GM19023 (cell line): ENCODE measurements around the gene EVL.

ENCODE experiments used
- ATAC-seq: cut with Tn5 transposase; IDR thresholded peaks from one replicate; pipeline ENCODE4 v1.9.1; 2021; ENCODE audit warnings: mild to moderate bottlenecking, moderate library complexity; ENCODE audit not compliant: unreplicated experiment

EVL gene

GRCh38 chr14:100106250-100107112, 41.3 kb downstream of the EVL start:
- ATAC-seq, result no peak

GRCh38 chr14:100107236-100107635, 42.0 kb downstream of the EVL start:
- no peak for ATAC-seq

- peak; percentile 71 for ATAC-seq
Measured at GRCh38 chr14:100108042-100108825, 43.0 kb downstream of the EVL start.

GRCh38 chr14:100108840-100109593, 43.8 kb downstream of the EVL start:
- no peak for ATAC-seq

- ATAC-seq, result no peak
Measured at GRCh38 chr14:100109594-100109955, 44.4 kb downstream of the EVL start.

- ATAC-seq, result no peak
Measured at GRCh38 chr14:100110816-100111215, 45.6 kb downstream of the EVL start.

GRCh38 chr14:100111931-100112704, 46.9 kb downstream of the EVL start:
- ATAC-seq, result no peak

GRCh38 chr14:100114109-100114765, 49.0 kb downstream of the EVL start:
- ATAC-seq, result no peak

- ATAC-seq, result no peak
Measured at GRCh38 chr14:100115236-100115635, 50.0 kb downstream of the EVL start.

- ATAC-seq, result no peak
Measured at GRCh38 chr14:100115726-100116125, 50.5 kb downstream of the EVL start.

- ATAC-seq, result no peak
Measured at GRCh38 chr14:100116134-100116533, 50.9 kb downstream of the EVL start.

GRCh38 chr14:100117026-100117425, 51.8 kb downstream of the EVL start:
- no peak for ATAC-seq

GRCh38 chr14:100117633-100118395, 52.6 kb downstream of the EVL start:
- ATAC-seq, result no peak

GRCh38 chr14:100118396-100119011, 53.3 kb downstream of the EVL start:
- no peak for ATAC-seq

- ATAC-seq, result no peak
Measured at GRCh38 chr14:100119251-100119650, 54.0 kb downstream of the EVL start.

- ATAC-seq, result no peak
Measured at GRCh38 chr14:100120522-100121269, 55.5 kb downstream of the EVL start.

- ATAC-seq, result no peak
Measured at GRCh38 chr14:100121643-100122480, 56.6 kb downstream of the EVL start.
